GM19043 (cell line): ENCODE results near the gene LY6G6C.

Source experiments
- ATAC-seq: cut with Tn5 transposase; IDR thresholded peaks from one replicate; pipeline ENCODE4 v1.9.1; 2021; ENCODE audit warnings: low read depth; ENCODE audit not compliant: unreplicated experiment

Gene LY6G6C

DNA sequence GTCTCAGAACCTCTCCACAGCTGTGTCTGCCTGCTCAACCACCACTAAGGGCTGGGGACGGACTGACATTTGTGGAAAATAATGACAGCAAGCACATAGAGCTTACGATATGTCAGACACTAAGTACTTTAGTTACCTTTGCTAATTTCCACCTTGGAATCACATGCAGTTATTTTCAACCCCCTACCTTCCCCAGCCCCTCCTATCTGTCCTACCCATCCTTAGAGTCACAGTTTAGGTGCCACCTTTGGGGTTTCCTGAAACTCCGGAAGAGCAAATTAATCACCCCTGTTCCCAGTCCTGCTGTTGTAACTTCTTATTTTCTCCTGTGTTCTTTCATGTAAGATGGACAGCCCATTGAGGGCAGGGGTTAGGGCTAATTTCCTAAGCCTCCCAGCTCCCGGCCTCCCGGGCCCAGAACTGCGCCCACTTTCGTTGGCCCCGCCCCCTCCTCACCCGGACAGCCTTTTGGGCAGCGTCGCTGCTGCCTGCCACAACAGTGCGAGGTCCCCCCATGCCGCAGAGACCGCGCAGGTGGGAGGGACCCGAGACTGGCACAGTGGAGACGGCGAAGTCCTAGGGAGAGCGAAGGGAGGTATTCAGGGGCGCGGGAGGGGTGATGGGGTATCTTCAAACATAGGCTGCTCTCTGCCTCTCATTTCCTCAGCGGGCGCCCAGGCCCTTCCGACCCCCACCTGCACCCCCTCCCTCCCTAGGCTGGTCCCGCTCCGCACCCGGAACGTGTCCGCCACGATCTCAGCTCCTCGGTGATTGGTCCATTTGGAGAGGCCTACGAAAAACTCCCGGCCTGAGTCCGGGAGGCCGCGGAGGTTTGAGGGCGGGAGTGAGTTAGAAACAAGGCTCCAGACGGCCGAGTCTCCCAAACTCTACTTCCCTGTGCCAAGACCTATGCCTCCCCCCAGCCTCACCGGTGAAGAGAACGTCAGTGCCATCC lies 6.4 kb upstream of the LY6G6C start:
- no peak for ATAC-seq

DNA sequence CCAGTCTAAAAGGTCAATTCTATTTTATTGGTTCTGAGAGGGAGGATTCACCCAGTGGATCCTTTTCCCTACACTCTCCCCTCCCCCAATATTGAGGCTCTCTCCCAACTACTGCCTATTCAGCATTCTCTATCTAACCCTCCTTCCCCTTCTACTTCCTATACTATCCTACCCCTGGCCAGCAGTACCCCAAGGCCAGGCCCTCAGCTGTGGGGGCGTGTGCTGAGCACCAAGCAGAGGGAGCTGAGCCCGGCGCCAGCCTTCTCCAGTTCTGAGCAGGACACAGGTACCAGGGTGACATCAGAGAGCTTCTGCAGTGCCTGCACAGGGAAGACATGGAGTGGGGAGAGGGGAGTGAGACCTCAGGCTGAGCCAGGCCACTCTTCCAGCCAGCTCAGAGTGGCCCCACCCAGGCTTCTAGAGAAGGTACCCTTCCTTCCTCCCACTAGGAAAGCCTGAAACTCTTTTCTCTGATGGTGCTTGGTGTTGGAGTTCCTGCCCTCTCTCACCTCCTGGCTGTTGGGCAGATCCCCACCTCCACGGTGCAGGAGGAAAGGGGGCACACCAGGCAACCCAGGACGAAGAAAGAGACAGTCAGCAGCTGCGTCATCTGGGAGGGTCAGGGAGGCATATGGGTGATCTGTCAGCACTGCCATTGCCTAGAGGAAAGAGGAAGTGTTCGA lies 5.6 kb upstream of the LY6G6C start:
- ATAC-seq: peak; percentile 65

DNA sequence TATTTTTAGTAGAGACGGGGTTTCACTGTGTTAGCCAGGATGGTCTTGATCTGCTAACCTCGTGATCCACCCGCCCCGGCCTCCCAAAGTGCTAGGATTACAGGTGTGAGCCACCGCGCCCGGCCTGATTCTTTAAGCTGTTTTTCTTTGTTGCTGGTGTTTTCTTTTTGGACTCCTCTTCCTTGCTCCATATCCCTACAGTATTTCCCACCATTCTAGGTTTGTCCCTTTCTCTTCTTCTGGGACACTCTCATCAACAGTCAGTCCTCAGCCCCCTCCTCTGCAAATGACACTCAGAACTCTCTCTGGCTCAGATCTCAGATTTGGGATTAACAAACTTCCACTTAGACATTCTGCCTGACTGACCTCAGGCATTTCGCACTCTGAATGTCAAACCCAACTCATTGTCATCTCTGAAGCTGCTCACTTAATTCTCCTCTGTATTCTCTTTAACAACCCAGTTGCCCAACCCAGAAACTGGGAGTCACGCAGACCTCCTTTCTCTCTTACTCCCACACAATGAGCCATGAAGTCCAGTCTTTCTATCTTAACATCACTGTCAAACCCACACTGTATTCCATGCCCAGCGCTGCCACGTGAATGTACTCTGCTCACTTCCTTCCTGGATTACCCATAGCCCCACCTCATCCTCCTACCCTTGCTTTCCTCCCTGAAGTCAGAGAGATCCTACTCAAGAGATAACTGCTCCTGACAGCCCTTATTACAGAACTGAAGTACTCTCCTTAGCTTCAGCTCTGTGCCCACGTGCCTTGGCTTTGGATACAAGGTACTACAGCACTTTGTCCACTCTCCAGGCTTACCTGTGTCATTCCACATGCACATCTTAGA lies 4.2 kb upstream of the LY6G6C start:
- no peak for ATAC-seq

DNA sequence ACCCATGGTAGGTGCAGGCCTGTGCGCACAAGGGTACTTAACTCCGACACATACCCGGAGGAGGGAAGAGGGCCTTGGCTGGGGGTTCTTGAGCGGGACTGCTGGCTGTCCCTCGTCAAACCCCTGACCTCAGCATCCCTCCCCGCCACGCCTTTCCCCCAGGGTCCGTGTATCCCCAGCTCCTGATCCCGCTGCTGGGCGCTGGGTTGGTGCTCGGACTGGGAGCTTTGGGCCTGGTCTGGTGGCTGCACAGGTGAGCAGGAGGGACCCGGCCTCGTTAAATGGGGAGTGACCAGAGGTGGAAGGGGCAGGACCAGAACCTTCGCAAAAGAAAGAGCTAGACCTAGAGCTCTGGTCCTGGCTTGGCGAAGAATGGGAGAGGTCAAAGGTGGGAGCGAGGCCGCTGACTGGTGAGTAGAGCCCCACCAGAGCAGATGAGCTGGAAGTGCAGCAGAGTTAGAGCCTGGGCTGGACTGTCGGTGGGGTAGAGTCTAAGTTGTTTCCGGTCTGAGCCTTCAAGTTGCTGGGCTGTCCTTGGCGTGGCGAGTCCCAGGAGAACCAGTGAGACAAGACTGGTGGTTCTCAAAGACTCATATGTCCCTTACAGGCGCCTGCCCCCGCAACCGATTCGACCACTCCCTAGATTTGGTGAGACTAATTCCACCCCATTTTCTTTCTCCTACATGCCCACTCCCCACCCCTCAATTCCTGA lies 2.6 kb upstream of the LY6G6C start:
- no peak for ATAC-seq

DNA sequence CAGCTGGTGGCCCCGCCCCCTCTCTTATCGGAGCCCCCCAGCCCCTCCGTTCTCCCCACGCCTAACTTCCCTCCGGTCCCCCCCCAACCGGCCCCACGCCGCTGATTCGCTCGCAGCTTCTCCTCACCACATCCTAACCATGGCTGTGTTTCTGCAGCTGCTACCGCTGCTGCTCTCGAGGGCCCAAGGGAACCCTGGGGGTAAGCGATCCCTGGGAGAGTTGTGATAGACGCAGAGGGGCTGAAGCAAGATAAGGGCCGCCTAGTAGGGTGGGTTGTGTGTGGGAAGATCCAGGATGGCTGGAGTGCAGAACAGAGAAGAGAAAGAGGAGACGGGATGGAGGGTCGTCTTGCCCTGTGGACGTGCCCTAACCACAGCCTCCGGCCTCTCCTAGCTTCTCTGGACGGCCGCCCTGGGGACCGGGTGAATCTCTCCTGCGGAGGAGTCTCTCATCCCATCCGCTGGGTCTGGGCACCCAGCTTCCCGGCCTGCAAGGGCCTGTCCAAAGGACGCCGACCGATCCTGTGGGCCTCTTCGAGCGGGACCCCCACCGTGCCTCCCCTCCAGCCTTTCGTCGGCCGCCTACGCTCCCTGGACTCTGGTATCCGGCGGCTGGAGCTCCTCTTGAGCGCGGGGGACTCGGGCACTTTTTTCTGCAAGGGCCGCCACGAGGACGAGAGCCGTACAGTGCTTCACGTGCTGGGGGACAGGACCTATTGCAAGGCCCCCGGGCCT lies 1.9 kb upstream of the LY6G6C start, which contains the start of gene MPIG6B:
Gene MPIG6B, plus strand, starts transcription at position 129 of the 735 bp plus-strand sequence. Its CDS starts 11 bp downstream, at position 140.
- ATAC-seq: no peak

DNA sequence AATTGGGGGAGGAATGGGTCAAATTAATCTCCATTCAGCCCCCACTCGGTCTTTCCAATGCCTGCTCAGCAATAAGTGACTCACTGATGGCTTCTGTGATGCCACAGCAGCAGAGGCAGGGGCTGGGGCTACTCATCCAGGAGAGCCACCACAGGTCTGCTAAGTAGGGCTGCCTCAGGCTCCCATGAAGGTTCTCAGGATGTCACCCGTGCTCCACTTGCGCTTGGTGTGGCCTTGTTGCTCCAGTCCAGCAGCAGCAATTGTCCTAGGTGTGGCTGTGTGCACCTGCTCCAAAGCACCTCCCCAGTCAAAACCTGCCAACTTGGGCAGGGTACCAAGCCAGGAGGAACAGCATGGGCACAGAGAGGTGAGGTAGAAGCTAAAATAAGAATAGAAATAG lies 627 bp upstream of the LY6G6C start:
- no peak for ATAC-seq

DNA sequence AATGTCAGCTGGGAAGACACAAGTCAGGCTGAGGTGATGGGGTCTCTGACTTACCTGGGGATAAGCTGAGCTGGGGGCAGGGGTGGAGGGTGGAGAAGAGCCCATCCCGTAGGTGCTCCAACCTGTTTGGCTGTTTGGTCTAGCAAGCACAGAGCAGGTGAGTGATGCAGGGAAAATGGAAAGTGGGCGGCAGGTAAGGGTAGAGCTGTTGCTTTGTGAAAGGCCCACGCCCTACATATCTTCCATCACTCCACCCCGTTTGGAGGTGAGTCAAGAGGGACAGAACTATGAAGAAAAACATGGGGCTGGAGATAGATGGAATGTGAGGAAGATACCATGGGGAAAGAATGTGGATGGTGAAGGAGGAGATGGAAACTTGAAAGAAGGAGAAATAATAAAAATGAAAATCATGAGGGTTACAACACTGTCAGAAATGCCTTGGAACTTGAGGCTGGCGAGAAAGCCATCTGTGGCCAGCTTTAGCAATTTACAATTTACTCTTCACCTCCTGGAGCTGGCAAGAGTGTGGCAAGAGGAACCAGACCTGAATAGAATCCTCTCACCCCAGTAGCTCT lies 1.3 kb downstream of the LY6G6C start:
- no peak for ATAC-seq

DNA sequence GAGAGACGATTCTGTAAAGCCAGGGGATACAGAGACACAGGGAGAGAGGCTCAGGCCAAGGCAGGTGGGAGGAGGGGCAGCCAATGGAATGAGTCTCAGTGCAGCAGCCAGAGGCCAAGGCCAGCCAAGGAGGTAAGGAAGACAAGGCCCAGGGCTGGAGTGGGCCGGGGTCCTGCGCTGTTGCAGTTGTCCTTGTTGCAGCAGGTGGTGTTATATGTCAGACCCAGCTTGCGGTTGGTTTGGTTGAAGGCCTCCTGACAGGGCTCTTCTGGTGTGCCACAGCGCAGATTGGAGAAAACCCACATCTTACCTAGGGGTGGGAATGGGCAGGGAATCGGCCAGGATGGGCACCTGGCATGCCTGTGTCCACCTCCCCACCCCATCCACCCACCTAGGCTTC lies 2.5 kb downstream of the LY6G6C start:
- no peak for ATAC-seq

DNA sequence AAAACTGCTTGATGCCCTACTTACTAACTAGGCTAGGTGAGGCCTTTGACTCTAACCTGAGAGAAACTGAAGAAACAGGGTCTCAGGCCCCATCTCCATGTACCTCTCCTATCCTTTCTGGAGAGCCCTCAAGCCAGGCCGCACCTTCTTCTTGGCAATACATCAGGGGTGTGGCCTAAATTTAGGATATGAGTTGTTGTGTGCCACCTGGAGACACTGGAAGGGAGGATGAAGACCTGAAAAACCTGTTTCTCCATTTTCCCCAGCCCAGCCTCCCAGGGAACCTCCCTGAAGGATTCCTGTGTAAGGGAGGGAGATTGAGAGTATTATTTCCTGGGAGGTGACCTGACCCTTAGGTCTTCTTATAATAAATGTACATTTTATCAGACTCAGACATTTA lies 3.3 kb downstream of the LY6G6C start:
- ATAC-seq: no peak

DNA sequence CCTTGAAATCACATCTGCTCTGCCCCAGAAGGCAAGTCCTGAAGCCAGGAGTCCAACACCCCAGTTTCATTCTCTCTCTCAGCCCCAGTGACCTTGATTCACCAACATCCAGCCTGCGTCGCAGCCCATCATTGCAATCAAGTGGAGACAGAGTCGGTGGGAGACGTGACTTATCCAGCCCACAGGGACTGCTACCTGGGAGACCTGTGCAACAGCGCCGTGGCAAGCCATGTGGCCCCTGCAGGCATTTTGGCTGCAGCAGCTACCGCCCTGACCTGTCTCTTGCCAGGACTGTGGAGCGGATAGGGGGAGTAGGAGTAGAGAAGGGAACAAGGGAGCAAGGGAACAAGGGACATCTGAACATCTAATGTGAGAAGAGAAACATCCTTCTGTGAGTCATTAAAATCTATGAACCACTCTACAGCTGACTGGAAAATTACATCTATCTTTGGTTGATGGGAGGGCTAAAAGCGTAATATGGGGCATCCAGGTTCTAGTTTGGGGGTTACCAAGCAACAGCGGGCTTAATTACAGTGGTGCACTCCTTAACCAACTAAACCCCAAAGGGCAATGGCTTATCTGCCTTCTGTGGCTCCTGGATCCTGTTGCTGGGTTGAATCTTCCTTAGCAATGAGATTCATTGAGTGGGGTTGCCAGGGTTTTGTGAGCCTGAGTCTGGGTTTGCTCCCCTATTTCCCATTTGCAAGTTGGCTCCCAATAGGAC lies 3.9 kb downstream of the LY6G6C start:
- ATAC-seq: no peak

DNA sequence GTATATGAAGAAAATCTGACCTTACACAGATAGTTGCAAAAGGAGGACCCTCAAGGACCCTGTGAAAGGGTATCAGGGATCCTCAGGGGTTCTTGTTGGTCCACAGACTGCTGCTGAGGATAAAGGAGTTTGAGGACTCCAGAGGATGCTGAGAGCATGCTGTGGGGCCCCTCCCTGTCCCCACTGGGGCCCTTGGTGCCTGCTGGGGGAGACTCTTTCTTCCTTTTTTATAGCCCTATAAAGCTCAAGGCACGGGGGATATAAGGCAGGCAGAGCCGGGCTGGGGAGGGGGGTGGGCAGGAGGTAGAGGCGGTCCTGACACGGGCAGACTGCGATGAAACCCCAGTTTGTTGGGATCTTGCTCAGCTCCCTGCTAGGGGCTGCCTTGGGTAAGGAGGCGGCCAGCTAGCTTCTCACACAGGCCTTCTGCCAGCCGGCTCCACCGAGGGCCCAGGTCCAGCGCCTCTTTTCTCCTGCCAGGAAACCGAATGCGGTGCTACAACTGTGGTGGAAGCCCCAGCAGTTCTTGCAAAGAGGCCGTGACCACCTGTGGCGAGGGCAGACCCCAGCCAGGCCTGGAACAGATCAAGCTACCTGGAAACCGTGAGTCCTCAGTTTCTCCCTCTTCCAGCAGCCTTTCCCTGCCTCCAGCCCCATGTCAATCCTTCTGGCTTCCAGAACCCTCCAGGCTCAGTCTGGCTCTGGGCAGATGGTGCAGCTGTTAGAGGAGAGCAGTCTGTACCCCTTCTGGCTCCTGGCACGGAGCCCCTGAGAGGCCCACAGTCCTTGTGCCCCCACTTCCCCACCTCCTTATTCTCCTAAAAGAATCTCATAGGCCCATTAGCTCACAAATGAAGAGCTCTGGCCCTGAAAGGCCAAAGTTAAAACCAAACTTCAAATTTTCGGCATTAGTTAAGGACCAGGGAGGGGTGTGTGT lies 6.3 kb downstream of the LY6G6C start, which contains the start of gene LY6G6D:
Gene LY6G6D, plus strand, starts transcription at position 327 of the 937 bp plus-strand sequence. Its CDS starts 8 bp downstream, at position 335.
- no peak for ATAC-seq

DNA sequence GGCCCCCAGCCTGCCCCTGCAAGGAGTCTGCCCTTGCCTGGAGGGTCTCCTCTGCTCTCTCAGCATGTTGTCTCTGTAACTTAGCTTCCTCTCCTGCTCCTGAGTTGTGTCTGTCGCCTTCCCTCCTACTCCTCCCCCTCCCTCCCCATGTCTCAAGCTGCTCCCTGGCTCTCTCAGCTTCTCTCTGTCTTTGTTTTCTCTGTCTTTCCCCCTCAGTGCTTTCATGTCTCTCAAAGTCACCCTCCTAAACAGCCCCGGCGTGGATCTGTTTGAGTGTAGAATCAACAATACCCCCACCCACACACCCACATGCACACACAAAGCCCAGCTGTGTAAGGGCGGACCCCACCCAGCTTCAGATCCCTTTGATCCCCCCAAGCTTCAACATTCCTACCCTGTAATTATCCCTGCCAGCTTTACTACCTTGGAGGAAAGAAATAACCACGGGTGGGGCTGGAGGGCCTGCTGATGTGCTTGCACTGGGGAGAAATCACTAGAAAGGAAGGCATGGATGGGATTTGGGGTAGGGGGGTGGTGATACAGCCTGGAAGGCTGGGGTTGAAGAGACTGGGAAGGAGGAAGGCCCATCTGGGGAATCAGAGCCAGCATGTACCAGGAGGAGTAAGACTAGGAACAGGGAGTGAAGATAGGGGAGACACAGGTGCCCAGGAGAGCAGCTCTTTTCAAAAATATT lies 7.4 kb downstream of the LY6G6C start:
- no peak for ATAC-seq

DNA sequence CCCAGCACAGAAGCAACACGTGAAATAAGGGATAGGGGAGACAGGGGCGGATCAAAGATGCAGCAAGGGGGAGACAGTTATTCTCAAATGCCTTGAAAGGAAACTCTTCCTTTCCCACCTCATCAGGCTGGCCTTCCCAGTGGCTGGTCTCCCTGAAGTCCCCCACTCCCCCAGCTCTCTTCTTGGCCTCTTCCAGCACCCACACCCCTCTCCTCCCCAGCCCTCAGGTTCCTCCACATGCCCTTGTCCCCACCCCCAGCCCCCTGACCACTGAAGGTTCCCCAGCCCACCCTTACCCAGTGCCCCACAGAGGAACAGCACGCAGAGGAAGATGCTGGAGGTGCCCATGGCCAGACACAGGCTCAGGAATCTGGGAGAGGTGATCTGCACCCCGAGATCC lies 8.1 kb downstream of the LY6G6C start:
- ATAC-seq: no peak

DNA sequence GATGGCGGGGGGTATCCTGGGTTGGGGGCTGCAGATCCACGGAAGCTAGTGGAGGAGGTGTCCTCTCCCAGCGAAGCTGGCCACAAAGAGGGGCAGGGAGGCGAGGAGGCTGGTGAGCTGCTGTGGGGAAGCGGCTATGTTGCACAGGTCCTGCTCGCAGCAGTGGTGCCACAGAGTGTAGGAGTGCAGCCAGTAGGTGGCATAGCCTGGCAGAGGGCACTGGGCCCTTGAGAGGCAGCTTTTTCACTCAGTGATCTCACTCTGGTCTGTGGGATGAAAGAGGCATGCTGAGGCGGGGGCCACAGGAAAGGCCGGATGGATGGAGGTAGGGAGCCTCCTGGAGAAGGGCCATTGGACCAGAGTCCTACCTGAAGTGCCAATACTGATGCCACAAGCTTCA lies 9.2 kb downstream of the LY6G6C start:
- no peak for ATAC-seq

DNA sequence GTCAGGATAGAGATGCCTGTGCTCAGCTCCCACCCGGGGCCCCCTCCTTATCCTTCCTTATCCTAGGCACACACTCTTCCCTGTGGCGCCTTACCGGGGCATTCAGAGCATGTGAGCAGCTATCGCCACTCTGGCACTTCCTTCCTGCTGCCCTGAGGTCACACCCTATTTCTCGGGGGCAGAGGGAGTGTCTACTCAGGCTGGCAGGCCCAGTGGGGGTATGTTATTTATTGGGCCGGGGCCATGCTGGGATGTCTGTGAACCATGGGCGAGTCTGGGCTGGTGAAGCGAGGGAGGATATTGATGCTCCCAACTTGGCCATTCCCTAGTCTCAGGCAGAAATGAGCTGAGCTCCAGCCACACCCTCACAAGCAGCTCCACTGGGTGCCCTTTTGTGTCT lies 10.3 kb downstream of the LY6G6C start:
- ATAC-seq: no peak

DNA sequence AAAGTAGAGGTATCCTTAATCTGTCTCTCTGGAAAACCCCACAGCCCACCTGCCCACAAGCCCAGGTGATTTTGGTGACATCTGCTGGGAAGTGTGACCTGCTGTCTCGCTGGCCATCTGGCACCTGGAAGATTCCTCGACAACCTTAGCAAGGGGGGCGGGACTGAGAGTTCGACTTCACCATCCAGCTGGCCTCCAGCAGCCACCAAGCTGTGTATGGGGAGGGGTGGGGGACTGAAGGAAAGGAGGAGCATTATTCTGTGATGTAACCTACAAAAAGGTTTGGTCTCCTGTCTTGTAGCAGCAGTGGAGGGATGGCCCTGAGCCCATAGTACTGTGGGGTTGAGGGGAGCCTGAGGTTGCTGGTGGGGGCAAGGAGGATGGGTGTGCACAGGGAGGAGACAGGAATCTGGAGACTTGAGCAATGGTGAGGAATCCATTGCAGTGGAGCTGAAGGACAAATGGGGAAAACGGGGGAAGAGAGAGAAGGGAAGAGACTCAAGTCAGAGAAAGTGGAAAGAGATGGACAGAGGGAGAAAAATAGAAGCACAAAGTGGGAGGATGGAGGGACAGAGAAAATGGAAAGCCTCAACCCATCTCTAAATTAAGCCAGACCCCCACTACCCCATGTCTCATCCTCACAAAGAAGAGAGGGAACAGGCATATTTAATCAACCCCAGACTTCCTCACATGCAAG lies 10.9 kb downstream of the LY6G6C start:
- no peak for ATAC-seq
